Stimulated activated naive CD8-positive, alpha-beta T cell treated with anti-CD3 and anti-CD28 coated beads, Interleukin-15, amount 100 ng/mL, for 72 hours (primary cell): ENCODE data around the gene CERT1.

Source experiments
- ATAC-seq: fragments of 150-1000 bp; cut with Tn5 transposase; 2 replicates; pipeline ENCODE4 v1.10.0; 2021; ENCODE audit warnings: mild to moderate bottlenecking, moderate library complexity
- DNase-seq, 2 donors: peaks; one replicate each; pipeline ENCODE4 v3.0.0; 2021 to 2022
- H3K27ac Mint-ChIP-seq, 2 donors: one replicate each; pipeline ENCODE4 v1.8.0; 2022; ENCODE audit warnings: mild to moderate bottlenecking in 2 of 2, mixed read lengths in 2 of 2, moderate library complexity in 2 of 2
- H3K27me3 Mint-ChIP-seq: one replicate; pipeline ENCODE4 v1.8.0; 2022; ENCODE audit warnings: mixed read lengths
- H3K4me1 Mint-ChIP-seq: one replicate; pipeline ENCODE4 v1.8.0; 2022; ENCODE audit warnings: mild to moderate bottlenecking, mixed read lengths
- H3K4me3 Mint-ChIP-seq, 2 donors: one replicate each; pipeline ENCODE4 v1.8.0; 2022; ENCODE audit warnings: mild to moderate bottlenecking in 2 of 2, mixed read lengths in 2 of 2, moderate library complexity in 1 of 2
- H3K9me3 Mint-ChIP-seq, 2 donors: one replicate each; pipeline ENCODE4 v1.8.0; 2022; ENCODE audit warnings: mixed read lengths in 2 of 2

CERT1 gene

DNA sequence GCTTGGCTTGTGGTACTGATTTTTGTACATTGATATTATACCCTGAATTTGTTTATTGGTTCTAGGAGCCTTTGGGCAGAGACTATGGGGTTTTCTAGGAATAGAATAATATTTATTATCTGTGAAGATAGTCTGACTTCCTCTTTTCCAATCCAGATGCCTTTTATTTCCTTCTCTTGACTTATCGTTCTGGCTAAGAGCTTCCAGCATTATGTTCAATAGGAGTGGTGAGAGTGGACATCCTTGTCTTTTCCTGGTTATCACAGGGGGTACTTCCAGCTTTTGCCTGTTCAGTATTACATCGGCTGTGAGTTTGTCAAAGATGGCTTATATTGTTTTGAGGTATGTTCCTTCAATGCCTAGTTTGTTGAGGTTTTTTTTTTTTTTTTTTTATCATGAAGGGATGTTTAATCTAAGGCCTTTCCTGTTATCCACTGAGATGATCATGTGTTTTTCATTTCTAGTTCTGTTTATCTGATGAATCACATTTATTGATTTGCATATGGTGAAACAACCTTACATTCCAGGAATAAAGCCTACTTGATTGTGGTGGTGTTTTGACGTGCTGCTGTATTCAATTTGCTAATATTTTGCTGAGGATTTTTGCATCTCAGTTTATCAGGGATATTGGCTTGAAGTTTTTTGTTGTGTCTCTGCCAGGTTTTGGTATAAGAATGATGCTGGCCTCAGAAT, 77.5 kb downstream of the CERT1 start:
- DNase-seq = no peak
- Mint-ChIP-seq H3K9me3 (no peaks in the 10 kb centered on the region), H3K4me1 (peaks cover 11% of the 10 kb centered on the region), H3K4me3 (no peak overlapping the region), H3K27ac (no peak overlapping the region), H3K27me3 (no peaks in the 10 kb centered on the region)
- no peak for ATAC-seq

DNA sequence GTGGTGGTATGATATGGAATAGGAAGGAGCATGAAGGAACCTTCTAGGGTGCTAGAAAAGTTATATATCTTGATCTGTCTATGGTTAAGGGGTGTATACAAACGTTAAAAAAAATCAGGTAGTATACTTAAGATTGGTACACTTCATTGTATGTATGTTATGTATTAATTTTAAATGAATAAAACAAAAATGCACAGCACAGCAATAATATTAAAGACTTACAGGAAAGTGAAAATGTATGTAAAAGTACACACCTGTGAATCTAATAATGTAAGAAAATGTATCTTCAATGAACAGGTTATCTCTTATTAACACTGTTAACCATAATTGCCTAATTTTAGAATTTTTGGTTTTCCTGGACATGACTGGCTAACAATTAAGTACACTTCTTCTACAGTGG, 97.2 kb downstream of the CERT1 start:
- Mint-ChIP-seq H3K9me3 (no peaks in the 10 kb centered on the region), H3K27me3 (no peaks in the 10 kb centered on the region), H3K4me3 (no peak overlapping the region), H3K27ac (no peak overlapping the region), H3K4me1 (no peaks in the 10 kb centered on the region)
- ATAC-seq (no peak), DNase-seq (no peak)

DNA sequence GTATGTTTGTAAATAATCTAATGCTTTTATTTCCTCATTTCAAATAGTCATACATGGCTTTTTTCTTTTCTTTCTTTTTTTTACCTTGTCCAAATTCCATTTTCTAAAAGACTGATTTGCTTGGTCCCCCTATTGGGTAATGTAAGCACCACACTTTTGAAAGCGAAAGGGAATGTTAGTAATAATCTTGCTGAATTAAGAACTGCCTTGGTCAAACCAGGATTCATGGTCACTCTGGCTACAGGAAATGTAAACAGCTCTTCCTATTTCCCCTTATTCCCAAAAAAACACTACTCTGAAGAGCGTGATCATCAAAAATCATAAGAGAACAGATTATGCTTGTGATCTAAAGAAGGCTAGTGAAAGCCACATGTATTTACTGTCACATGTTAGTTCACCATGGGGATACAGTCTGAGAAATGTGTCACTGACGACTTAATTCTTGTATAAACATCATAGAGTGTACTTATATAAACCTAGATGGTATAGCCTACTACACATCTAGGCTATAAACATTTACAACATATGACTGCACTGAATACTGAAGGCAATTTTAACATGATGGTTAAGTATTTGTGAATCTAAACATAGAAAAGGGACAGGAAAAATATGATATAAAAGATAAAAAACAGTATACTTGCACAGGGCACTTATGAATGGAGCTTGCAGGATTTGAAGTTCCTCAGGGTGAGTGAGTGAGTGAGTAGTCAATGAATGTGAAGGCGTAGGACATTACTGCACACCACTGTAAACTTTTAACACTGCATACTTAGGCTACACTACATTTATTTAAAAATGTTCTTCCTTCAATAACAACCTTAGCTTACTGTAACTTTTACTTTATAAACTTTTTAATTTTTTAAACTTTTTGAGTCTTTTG, 99.1 kb downstream of the CERT1 start:
- Mint-ChIP-seq H3K27me3 (no peaks in the 10 kb centered on the region), H3K27ac (no peak overlapping the region), H3K4me3 (no peak overlapping the region), H3K9me3 (no peaks in the 10 kb centered on the region), H3K4me1 (no peaks in the 10 kb centered on the region)
- ATAC-seq (no peak), DNase-seq (no peak)

DNA sequence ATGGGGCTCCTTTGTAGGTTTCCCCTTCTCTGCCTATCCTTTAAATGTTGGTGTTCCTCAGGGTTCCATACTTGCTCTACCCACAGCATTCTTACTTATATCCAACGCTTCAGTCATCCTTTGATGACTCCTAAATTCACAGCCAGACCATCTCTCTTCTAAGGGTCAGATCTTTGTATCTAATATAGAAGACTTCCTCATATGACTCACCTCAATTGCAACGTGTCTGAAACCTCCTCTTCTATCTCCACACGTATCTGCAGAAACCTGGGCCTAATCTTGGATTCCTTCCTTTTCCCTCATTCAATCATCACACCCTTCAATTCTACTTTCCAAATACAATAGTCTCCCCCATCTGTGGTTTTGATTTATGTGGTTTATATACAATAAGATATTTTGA, 106.1 kb downstream of the CERT1 start:
- no peaks in the 10 kb centered on the region for H3K9me3 Mint-ChIP-seq
- peak overlapping the region in 1 of 2 donors; percentile 1 for H3K27ac Mint-ChIP-seq
- no peak overlapping the region for H3K4me3 Mint-ChIP-seq
- ATAC-seq = no peak
- no peak for DNase-seq
- H3K4me1 Mint-ChIP-seq = peaks cover 14% of the 10 kb centered on the region
- H3K27me3 Mint-ChIP-seq = no peaks in the 10 kb centered on the region

DNA sequence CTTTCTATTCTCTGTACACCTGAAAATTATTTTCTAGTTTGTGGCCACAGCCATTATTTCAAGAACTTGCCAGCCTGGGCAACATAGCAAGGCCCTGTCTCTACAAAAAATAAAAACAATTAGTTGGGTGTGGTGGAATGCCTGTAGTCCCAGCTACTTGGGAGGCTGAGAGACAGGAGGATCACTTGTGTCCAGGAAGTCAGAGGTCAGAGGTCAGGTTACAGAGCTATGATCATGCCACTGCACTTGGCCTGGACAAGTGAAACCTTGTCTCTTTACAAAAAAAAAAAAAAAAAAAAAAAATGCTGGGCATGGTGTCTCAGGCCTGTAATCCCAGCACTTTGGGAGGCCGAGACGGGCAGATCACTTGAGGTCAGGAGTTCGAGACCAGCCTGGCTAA, 116.2 kb downstream of the CERT1 start:
- Mint-ChIP-seq H3K4me1 (no peaks in the 10 kb centered on the region), H3K27ac (no peak overlapping the region), H3K4me3 (no peak overlapping the region), H3K9me3 (no peaks in the 10 kb centered on the region), H3K27me3 (no peaks in the 10 kb centered on the region)
- DNase-seq = no peak
- ATAC-seq = no peak

DNA sequence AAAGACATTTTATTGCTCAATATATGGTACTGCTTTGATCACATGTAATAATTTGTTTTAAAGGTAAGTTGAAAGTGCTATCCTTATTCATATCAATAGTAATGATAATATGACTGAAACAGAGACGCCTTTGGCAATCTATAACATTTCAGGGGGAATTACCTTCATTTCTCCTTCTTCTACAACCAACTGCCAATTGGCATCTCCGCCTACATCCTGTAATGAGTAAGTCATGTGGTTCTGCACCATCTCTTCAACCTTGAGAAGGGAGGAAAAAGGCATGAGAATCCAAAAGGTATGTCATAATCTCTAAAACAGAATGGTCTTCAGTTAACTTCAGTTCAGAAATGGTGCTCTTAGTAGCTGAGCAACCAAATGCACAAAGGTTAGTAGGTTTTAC, 122.0 kb downstream of the CERT1 start:
- peak in 1 of 2 donors; percentile 50 for DNase-seq
- peak; percentile 100 for ATAC-seq
- Mint-ChIP-seq H3K4me1 (peaks cover 7% of the 10 kb centered on the region), H3K4me3 (no peak overlapping the region), H3K27ac (peak overlapping the region in 1 of 2 donors; percentile 29), H3K27me3 (no peaks in the 10 kb centered on the region), H3K9me3 (no peaks in the 10 kb centered on the region)

DNA sequence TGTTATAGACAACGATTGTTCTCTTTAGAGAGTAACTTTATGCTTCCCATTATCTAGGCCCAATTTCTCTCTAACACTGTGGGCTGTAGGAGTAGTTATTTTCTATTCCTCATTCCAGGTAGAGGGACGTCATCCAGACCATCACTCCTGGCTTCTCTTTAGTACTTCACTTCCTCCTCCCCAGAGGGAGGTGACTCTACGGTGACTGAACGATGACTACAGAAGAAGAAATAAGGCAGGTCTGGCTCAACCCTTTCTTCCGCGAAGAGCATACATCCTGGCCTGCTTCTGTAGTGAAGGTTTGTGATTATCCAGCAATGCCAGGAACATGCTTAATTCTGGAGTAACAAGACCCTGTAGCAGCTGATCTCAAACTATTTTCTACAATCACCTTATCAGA, 123.6 kb downstream of the CERT1 start:
- DNase-seq (no peak), ATAC-seq (no peak)
- Mint-ChIP-seq H3K9me3 (no peaks in the 10 kb centered on the region), H3K4me1 (peaks cover 7% of the 10 kb centered on the region), H3K4me3 (no peak overlapping the region), H3K27me3 (no peaks in the 10 kb centered on the region), H3K27ac (no peak overlapping the region)

DNA sequence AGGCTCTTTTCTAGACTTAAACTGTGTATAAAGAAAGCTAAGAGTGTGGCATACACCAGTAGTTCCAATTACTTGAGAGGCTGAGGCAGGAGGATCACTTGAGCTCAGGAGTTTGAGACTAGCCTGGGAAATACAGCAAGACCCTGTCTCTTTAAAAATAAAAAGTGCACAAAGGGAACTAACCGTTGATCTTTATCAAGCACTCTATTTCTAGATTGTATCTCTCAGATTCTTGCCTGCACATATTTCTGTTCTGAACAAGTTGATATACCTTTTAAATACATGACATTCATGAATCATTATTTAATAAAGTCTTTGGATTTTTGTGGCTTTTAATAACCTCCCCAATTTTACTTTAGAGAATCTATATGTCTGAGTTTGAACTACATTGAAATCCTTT, 127.2 kb downstream of the CERT1 start:
- Mint-ChIP-seq H3K27me3 (no peaks in the 10 kb centered on the region), H3K27ac (no peak overlapping the region), H3K4me1 (no peaks in the 10 kb centered on the region), H3K9me3 (no peaks in the 10 kb centered on the region), H3K4me3 (no peak overlapping the region)
- no peak for ATAC-seq
- no peak for DNase-seq

DNA sequence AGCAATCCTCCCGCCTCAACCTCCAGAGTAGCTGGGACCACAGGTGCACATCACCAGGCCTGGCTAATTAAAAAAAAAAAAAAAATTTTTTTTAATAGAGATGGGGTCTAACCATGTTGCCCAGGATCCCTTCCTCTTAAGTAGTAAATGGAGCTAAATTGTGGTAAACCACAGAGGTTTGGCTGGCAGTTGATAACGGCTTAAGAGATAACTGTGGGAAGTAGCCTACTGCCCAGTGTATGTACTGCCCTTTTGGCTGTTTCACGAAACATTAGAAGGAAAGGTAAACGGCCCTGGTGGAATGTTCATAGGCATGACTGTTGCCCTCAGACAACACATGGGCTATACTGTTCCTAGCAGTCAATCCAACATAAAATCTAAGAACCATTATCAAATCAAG, 130.0 kb downstream of the CERT1 start:
- ATAC-seq = no peak
- H3K27me3 Mint-ChIP-seq = no peaks in the 10 kb centered on the region
- no peaks in the 10 kb centered on the region for H3K4me1 Mint-ChIP-seq
- DNase-seq = no peak
- H3K4me3 Mint-ChIP-seq = no peak overlapping the region
- H3K9me3 Mint-ChIP-seq = no peaks in the 10 kb centered on the region
- H3K27ac Mint-ChIP-seq = no peak overlapping the region

DNA sequence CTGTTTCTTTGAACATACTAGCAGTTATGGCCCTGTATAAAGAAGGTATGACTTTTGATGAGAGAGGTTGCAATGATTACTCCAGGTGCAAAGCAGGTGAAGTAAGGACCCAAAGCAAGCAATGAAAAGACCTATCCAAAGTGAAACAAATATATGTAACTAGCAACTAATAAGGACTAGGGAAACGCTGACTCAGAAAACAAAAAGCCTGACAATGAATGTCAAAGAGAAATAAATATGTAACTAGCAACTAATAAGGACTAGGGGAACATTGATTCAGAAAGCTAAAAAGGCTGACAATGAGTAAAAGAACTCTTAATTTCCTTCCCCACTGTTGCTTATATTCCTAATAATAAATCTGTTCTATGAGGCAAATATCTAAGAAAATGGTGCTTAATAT, 131.3 kb downstream of the CERT1 start:
- Mint-ChIP-seq H3K27ac (no peak overlapping the region), H3K27me3 (no peaks in the 10 kb centered on the region), H3K4me3 (no peak overlapping the region), H3K9me3 (no peaks in the 10 kb centered on the region), H3K4me1 (no peaks in the 10 kb centered on the region)
- no peak for DNase-seq
- no peak for ATAC-seq

DNA sequence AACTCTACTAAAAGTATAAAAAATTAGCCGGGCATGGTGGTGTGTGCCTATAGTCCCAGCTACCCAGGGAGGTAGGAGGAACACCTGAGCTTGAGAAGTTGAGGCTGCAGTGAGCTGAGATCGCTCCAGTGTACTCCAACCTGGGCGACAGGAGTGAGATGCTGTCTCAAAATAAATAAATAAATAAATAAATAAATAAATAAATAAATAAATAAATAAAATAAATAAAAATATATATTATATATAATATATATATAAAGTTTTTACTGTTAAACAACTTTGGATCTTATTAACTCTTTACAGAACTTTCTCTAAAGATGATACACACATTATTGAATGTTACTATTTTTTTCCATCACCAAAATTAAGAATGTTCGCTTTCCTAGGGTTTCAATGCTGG, 136.0 kb downstream of the CERT1 start:
- DNase-seq (no peak), ATAC-seq (no peak)
- Mint-ChIP-seq H3K9me3 (no peaks in the 10 kb centered on the region), H3K4me1 (no peaks in the 10 kb centered on the region), H3K4me3 (no peak overlapping the region), H3K27me3 (no peaks in the 10 kb centered on the region), H3K27ac (no peak overlapping the region)

DNA sequence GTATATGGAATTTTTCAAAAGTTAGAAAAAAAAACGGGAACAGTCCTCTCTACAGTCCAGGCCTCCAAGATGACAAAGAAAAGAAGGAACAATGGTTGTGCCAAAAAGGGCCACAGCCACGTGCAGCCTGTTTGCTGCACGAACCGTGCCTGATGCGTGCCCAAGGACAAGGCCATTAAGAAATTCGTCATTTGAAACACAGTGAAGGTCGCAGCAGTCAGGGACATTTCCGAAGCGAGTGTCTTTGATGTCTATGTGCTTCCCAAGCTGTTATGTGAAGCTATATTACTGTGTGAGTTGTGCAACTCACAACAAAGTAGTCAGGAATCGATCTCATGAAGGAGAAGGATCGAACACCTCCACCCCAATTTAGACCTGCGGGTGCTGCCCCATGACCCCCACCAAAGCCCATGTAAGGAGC, 137.0 kb downstream of the CERT1 start:
- Mint-ChIP-seq H3K9me3 (no peaks in the 10 kb centered on the region), H3K27ac (no peak overlapping the region), H3K27me3 (no peaks in the 10 kb centered on the region), H3K4me3 (no peak overlapping the region), H3K4me1 (no peaks in the 10 kb centered on the region)
- ATAC-seq (no peak), DNase-seq (no peak)

DNA sequence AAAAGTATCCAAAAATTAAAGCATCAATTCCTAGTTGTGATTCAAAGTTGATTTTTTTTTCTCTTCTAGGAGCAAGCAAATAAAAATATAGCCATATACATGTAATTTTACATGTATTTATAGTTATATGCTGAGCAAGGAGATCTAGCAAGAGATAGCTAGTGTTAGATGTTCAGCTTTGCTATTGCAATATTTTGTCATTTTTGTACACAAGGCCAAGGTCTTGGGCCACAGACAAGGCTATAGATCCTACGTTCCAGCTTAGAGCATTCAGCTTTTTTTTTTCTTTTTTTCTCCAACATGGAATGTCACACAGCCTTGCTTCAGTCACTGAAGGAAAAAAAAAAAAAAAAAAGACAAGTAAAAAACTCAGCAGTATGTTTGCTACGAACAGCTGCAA, 137.6 kb downstream of the CERT1 start:
- Mint-ChIP-seq H3K27ac (no peak overlapping the region), H3K27me3 (no peaks in the 10 kb centered on the region), H3K9me3 (no peaks in the 10 kb centered on the region), H3K4me1 (no peaks in the 10 kb centered on the region), H3K4me3 (no peak overlapping the region)
- ATAC-seq = no peak
- no peak for DNase-seq

DNA sequence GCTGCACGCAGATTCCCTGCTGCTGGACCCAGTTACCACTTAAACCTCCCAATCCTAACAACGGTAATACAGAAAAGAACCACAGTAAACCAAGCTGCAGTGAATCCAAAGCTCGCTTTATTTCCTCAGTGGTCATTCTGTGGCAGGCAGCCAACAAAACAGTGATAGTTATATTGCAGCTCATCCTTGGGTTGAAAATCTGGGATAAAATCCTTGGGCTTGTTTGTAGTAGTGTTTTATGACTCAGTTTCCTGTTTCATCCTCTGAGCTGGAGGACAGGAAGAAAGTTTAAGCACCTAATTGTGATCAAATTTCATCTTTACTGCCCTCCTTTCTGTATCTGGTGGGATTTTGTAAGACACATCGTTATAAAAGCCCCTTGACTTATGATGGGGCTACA, 143.0 kb downstream of the CERT1 start:
- H3K4me3 Mint-ChIP-seq = no peak overlapping the region
- H3K27me3 Mint-ChIP-seq = no peaks in the 10 kb centered on the region
- no peaks in the 10 kb centered on the region for H3K9me3 Mint-ChIP-seq
- no peak overlapping the region for H3K27ac Mint-ChIP-seq
- ATAC-seq (no peak), DNase-seq (no peak)
- H3K4me1 Mint-ChIP-seq = peaks cover 8% of the 10 kb centered on the region

DNA sequence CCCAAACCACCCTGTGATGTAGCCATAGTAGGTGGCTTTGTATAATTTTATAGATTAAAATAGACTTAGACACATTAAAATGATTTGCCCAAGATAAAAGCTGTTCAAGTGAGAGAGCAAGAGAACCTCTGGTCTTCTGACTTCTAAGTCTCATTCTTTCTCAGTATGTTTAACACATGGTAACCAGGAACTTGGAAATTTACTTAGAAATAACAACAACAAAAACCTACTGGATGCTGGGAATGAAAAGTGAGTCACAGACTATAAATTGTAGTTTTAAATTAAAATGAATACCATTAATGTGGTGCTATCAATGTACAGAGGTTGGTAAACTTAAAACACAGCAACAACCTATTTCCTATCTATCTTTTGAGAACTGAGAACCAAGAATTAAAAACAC, 144.0 kb downstream of the CERT1 start:
- no peak for ATAC-seq
- H3K4me1 Mint-ChIP-seq = peaks cover 8% of the 10 kb centered on the region
- peak overlapping the region; percentile 36 to 69 for H3K27ac Mint-ChIP-seq
- no peaks in the 10 kb centered on the region for H3K9me3 Mint-ChIP-seq
- no peaks in the 10 kb centered on the region for H3K27me3 Mint-ChIP-seq
- no peak overlapping the region for H3K4me3 Mint-ChIP-seq
- no peak for DNase-seq

DNA sequence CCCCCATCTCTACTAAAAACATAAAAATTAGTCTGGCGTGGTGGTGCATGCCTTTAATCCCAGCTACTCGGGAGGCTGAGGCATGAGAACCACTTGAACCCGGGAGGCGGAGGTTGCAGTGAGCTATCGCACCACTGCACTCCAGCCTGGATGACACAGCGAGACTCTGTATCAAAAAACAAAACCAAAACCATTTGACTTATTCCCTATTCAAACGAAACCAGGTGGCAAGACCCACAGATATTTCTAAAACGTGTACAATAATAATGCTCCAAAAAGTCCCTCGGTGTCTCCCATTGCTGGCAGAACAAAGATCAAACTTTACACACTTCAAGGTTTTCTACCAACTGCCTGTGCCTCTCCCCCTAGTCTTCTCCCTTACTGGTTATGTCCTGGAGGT, 144.6 kb downstream of the CERT1 start:
- peak overlapping the region in 1 of 2 donors; percentile 69 for H3K27ac Mint-ChIP-seq
- H3K27me3 Mint-ChIP-seq = no peaks in the 10 kb centered on the region
- no peaks in the 10 kb centered on the region for H3K9me3 Mint-ChIP-seq
- ATAC-seq = peak; percentile 54
- peaks cover 8% of the 10 kb centered on the region for H3K4me1 Mint-ChIP-seq
- DNase-seq = no peak
- H3K4me3 Mint-ChIP-seq = no peak overlapping the region
